Effector memory CD8-positive, alpha-beta T cell (primary cell): ENCODE data around the gene SS18L1.
A peak's percentile ranks its signal among the peaks of the same experiment; 100 is the strongest.

Source experiments
- ATAC-seq: fragments of 150-1000 bp; cut with Tn5 transposase; replicated peaks from 2 replicates; pipeline ENCODE4 v1.10.0; 2021; ENCODE audit warnings: mild to moderate bottlenecking, moderate library complexity
- DNase-seq, 3 experiments: peaks; one replicate each; pipeline ENCODE4 v3.0.0; 2021
- H3K27ac Mint-ChIP-seq, 2 donors: one replicate each; pipeline ENCODE4 v1.8.0; 2022; ENCODE audit warnings: mild to moderate bottlenecking in 2 of 2, mixed read lengths in 2 of 2, moderate library complexity in 2 of 2
- H3K27me3 Mint-ChIP-seq, 2 donors: one replicate each; pipeline ENCODE4 v1.8.0; 2022; ENCODE audit warnings: mixed read lengths in 2 of 2
- H3K36me3 Mint-ChIP-seq: one replicate; pipeline ENCODE4 v1.8.0; 2022; ENCODE audit warnings: mild to moderate bottlenecking, moderate library complexity, mixed read lengths; ENCODE audit not compliant: insufficient read depth
- H3K4me1 Mint-ChIP-seq, 2 donors: one replicate each; pipeline ENCODE4 v1.8.0; 2022; ENCODE audit warnings: low read depth in 2 of 2, mixed read lengths in 2 of 2
- H3K4me3 Mint-ChIP-seq, 2 donors: one replicate each; pipeline ENCODE4 v1.8.0; 2022; ENCODE audit warnings: mild to moderate bottlenecking in 2 of 2, mixed read lengths in 2 of 2, moderate library complexity in 2 of 2
- H3K9me3 Mint-ChIP-seq, 2 donors: one replicate each; pipeline ENCODE4 v1.8.0; 2022; ENCODE audit warnings: mixed read lengths in 2 of 2
- total RNA-seq, 9 experiments: gene quantifications; one replicate each; lab custom pipeline; 2026; lab: John Stamatoyannopoulos, UW

The SS18L1 gene
- total RNA-seq = 16.7 to 37.7 (median 23.2) reads per million in 9 experiments

- H3K9me3 Mint-ChIP-seq = no peaks in the 10 kb centered on the region
- H3K4me3 Mint-ChIP-seq = peak within 1 kb of the TSS; percentile 85 to 86
- peaks cover 48% of the 10 kb centered on the region for H3K36me3 Mint-ChIP-seq
- peak within 1 kb of the TSS; percentile 93 to 94 for H3K27ac Mint-ChIP-seq
- DNase-seq = peak; percentile 77 to 82 (median 78)
- ATAC-seq = peak; percentile 80
- no peaks in the 10 kb centered on the region for H3K27me3 Mint-ChIP-seq
- H3K4me1 Mint-ChIP-seq = peaks cover 44 to 45% of the 10 kb centered on the region in 2 donors
Observed at GRCh38 chr20:62143081-62143956, at the start of gene SS18L1, which contains the start of gene PSMA7. SS18L1 (plus strand) TSS chr20:62143769; CDS start chr20:62143821, 52 bp downstream. PSMA7 (minus strand) TSS chr20:62143394; CDS start chr20:62143303, 91 bp downstream.

- H3K9me3 Mint-ChIP-seq = peaks cover 0 to 11% of the 10 kb centered on the region in 2 donors
- H3K4me1 Mint-ChIP-seq = no peaks in the 10 kb centered on the region
- H3K27me3 Mint-ChIP-seq = peaks cover 21 to 64% of the 10 kb centered on the region in 2 donors
- peak overlapping the region in 1 of 2 donors; percentile 44 for H3K27ac Mint-ChIP-seq
- DNase-seq (no peak), ATAC-seq (no peak)
- H3K4me3 Mint-ChIP-seq = no peak overlapping the region
- H3K36me3 Mint-ChIP-seq = no peaks in the 10 kb centered on the region
Observed at GRCh38 chr20:62096421-62097380, 46.9 kb upstream of the SS18L1 start.

DNA sequence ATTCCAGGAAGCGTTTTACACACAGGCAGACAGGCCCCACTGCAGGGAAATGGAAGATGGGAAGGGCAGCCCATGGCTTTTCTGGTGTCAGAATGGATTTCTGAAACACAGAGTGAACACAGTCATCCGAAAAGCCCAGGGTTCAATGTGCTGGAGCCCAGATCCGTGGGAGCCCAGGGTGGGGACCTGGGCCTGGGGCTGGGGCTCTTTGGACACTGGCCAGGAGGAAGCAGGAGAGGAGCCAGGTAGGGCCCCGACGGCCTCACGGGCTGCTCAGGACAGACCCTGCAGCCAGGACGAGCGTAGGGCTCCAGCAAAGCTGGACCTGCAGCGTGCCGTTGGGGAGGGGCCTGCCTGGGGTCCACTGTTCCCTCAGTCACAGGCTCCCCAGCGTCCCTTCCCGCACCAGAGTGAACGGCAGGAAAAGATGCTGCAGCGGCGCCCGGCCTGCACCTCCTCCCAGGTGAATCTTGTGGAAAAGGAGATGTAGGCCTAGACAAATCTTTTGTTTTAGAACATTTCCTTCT, 45.6 kb upstream of the SS18L1 start:
- Mint-ChIP-seq H3K36me3 (no peaks in the 10 kb centered on the region), H3K27me3 (peaks cover 19 to 64% of the 10 kb centered on the region in 2 donors), H3K9me3 (peaks cover 0 to 11% of the 10 kb centered on the region in 2 donors), H3K4me1 (no peaks in the 10 kb centered on the region), H3K4me3 (no peak overlapping the region), H3K27ac (no peak overlapping the region)
- DNase-seq = no peak
- ATAC-seq = no peak

DNA sequence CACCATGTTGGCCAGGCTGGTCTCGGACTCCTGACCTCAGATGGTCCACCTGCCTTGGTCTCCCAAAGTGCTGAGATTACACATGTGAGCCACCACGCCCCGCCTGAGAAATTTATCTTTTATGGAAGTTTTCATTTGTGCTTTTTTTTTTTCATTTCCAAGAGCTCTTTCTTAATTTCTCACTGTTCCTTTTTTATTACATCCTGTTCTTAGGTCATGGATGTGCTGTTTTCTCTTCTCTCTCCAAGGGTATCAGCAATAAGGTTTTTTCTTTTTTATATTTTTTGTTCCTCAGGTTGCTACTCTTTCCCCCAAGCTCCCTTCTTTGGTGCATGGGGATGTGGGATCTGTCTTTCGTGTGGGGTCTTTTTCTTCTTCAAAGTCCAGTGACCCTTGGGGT, 42.5 kb upstream of the SS18L1 start:
- DNase-seq (no peak), ATAC-seq (no peak)
- H3K9me3 Mint-ChIP-seq = peaks cover 11 to 20% of the 10 kb centered on the region in 2 donors
- H3K4me3 Mint-ChIP-seq = no peak overlapping the region
- H3K36me3 Mint-ChIP-seq = peaks cover 3% of the 10 kb centered on the region
- H3K27me3 Mint-ChIP-seq = peaks cover 16 to 79% of the 10 kb centered on the region in 2 donors
- H3K4me1 Mint-ChIP-seq = no peaks in the 10 kb centered on the region
- peak overlapping the region in 1 of 2 donors; percentile 49 for H3K27ac Mint-ChIP-seq

DNA sequence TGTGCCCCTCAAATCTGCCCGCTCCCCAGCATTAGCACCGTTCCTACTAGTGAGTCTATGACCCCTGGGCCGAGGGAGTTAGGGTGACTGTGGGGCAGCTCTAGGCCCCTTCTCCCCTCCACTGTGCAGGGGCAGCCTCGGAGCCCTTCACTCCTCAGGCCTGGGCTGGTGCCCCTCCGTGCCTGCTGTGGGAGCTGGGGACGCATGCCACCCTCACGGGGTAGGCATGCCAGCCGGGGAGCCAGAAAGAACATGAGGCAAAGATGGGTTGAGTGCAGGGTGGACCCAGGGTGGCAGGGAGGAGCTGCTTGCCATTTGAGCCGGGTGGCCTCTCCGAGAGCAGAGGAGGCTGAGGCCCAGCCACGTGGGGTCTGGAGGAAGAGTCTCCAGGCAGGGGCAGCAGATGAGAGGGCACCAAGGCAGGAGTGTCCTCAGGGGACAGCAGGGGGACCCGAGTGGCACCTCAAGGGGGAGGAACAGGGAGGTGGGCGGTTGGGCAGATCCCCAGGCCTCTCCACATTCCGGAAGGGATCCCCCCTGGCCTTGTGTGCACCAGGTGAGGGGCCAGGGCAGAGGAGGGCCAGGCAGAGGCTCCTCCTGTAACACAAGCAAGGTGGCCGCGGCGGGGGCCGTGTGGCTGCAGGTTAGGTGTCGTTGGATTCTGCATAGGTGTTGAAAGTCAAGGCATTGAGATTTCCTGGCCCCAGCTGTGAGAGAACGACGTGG, 39.9 kb upstream of the SS18L1 start:
- no peaks in the 10 kb centered on the region for H3K4me1 Mint-ChIP-seq
- ATAC-seq (no peak), DNase-seq (no peak)
- no peak overlapping the region for H3K27ac Mint-ChIP-seq
- H3K27me3 Mint-ChIP-seq = peaks cover 16 to 66% of the 10 kb centered on the region in 2 donors
- H3K4me3 Mint-ChIP-seq = no peak overlapping the region
- peaks cover 11% of the 10 kb centered on the region for H3K36me3 Mint-ChIP-seq
- peaks cover 30 to 34% of the 10 kb centered on the region in 2 donors for H3K9me3 Mint-ChIP-seq

GRCh38 chr20:62104234-62104789, 39.3 kb upstream of the SS18L1 start:
- H3K27ac Mint-ChIP-seq = no peak overlapping the region
- no peak for DNase-seq
- H3K27me3 Mint-ChIP-seq = peaks cover 16 to 61% of the 10 kb centered on the region in 2 donors
- H3K9me3 Mint-ChIP-seq = peaks cover 32 to 34% of the 10 kb centered on the region in 2 donors
- no peak overlapping the region for H3K4me3 Mint-ChIP-seq
- no peaks in the 10 kb centered on the region for H3K4me1 Mint-ChIP-seq
- peaks cover 11% of the 10 kb centered on the region for H3K36me3 Mint-ChIP-seq
- no peak for ATAC-seq

GRCh38 chr20:62104791-62105345, 38.7 kb upstream of the SS18L1 start:
- no peak overlapping the region for H3K27ac Mint-ChIP-seq
- H3K27me3 Mint-ChIP-seq = peaks cover 16 to 56% of the 10 kb centered on the region in 2 donors
- H3K4me1 Mint-ChIP-seq = no peaks in the 10 kb centered on the region
- peaks cover 11% of the 10 kb centered on the region for H3K36me3 Mint-ChIP-seq
- DNase-seq (no peak), ATAC-seq (no peak)
- peaks cover 30 to 34% of the 10 kb centered on the region in 2 donors for H3K9me3 Mint-ChIP-seq
- H3K4me3 Mint-ChIP-seq = no peak overlapping the region

GRCh38 chr20:62105592-62105991, 38.0 kb upstream of the SS18L1 start:
- Mint-ChIP-seq H3K4me1 (no peaks in the 10 kb centered on the region), H3K27ac (no peak overlapping the region), H3K4me3 (no peak overlapping the region), H3K27me3 (peaks cover 16 to 48% of the 10 kb centered on the region in 2 donors), H3K36me3 (peaks cover 11% of the 10 kb centered on the region), H3K9me3 (peaks cover 26 to 34% of the 10 kb centered on the region in 2 donors)
- no peak for ATAC-seq
- DNase-seq = no peak

GRCh38 chr20:62111148-62111547, 32.4 kb upstream of the SS18L1 start:
- no peak for ATAC-seq
- Mint-ChIP-seq H3K27ac (no peak overlapping the region), H3K4me3 (no peak overlapping the region), H3K36me3 (peaks cover 13% of the 10 kb centered on the region), H3K4me1 (peaks cover 0 to 2% of the 10 kb centered on the region in 2 donors), H3K9me3 (peaks cover 20 to 22% of the 10 kb centered on the region in 2 donors), H3K27me3 (no peaks in the 10 kb centered on the region)
- no peak for DNase-seq

DNA sequence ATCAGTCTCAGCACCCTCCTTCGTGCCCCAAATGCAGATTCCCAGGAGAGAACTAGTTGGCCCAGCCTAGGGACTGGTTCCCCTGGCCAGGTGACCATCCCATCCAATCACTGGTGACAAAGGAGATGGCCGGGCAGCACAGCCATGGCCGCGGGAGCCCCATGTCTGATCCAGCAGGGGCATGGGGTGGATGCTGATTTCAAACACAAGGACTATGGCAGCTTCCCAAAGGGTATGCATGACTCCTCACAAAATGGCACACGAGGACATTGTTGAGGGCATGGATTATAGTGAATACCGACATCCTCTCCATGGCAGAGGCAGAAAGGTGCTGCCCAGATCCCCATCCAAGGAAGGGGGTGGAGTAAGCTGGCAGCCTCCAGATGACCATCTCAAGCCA, 31.2 kb upstream of the SS18L1 start:
- ATAC-seq (no peak), DNase-seq (no peak)
- peaks cover 4 to 6% of the 10 kb centered on the region in 2 donors for H3K4me1 Mint-ChIP-seq
- no peak overlapping the region for H3K27ac Mint-ChIP-seq
- H3K9me3 Mint-ChIP-seq = peaks cover 10 to 17% of the 10 kb centered on the region in 2 donors
- H3K4me3 Mint-ChIP-seq = no peak overlapping the region
- no peaks in the 10 kb centered on the region for H3K27me3 Mint-ChIP-seq
- peaks cover 12% of the 10 kb centered on the region for H3K36me3 Mint-ChIP-seq

DNA sequence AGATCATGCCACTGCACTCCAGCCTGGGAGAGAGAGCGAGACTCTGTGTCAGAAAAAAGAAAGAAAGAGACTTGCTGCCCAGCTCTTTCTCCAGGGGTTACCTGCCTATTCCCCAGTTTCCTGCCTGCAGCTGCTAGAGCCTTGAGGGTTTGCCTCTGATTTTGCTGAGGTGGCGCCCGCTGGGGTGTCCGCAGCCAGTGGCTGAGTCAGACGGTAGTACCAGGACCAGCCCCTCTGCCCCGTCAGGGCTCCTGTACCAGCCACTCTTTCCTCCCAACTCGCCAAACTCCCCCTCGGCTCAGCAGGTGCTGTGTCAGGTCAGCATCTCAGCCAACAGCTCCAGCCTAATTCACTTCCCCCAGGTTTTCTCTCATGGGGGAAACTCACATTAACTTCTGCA, 28.7 kb upstream of the SS18L1 start:
- ATAC-seq = no peak
- Mint-ChIP-seq H3K27me3 (no peaks in the 10 kb centered on the region), H3K36me3 (peaks cover 23% of the 10 kb centered on the region), H3K4me3 (no peak overlapping the region), H3K9me3 (peaks cover 0 to 8% of the 10 kb centered on the region in 2 donors), H3K4me1 (peaks cover 20 to 27% of the 10 kb centered on the region in 2 donors), H3K27ac (peak overlapping the region in 1 of 2 donors; percentile 31)
- DNase-seq = no peak
